Upper lobe of right lung (tissue), 1 donor: ENCODE results near the gene PI16. TPM values are rescaled to one million over a fixed set of nuclear protein-coding genes. Genes with fewer than 3 reads are reported as not detected.

Experiments
- ATAC-seq: fragments of 200-7000 bp; cut with Tn5 transposase; one replicate; pipeline ENCODE4 v1.9.1; 2020; ENCODE audit warnings: mild to moderate bottlenecking, moderate library complexity
- DNase-seq: peaks from one replicate; pipeline ENCODE4 v3.0.0-alpha.2; 2020
- H3K27ac ChIP-seq: fragments of 200-600 bp; one replicate; pipeline ENCODE4 v1.8.0; 2022
- H3K27me3 ChIP-seq: fragments of 200-600 bp; one replicate; pipeline ENCODE4 v1.8.0; 2022; ENCODE audit warnings: mild to moderate bottlenecking
- H3K36me3 ChIP-seq: fragments of 200-600 bp; one replicate; pipeline ENCODE4 v1.8.0; 2022
- H3K4me1 ChIP-seq: fragments of 200-600 bp; one replicate; pipeline ENCODE4 v1.8.0; 2022
- H3K4me3 ChIP-seq: fragments of 200-600 bp; one replicate; pipeline ENCODE4 v1.8.0; 2022; ENCODE audit warnings: mild to moderate bottlenecking
- H3K9me3 ChIP-seq: fragments of 200-600 bp; one replicate; pipeline ENCODE4 v1.8.0; 2022
- CTCF ChIP-seq: fragments of 200-600 bp; IDR thresholded peaks from one replicate; pipeline ENCODE4 v1.8.0; 2022; ENCODE audit warnings: antibody characterized with exemption
- intact Hi-C: fragments of 100-400 bp; cut with DNase I; formaldehyde crosslinking; loops from one replicate; pipeline ENCODE4 v1.11.0; 2022
- total RNA-seq: library from RNA; stranded (reverse); fragmentation: NEBNext Ultra II Directional; extraction: Animal tissue kit (Norgen Biotek cat#: 25700); gene quantifications from one replicate; pipeline ENCODE4 v1.2.1, GENCODE V29; 2021
- donor health status: DM: no; HTN: yes; CAD: no; lungs with severe emphysema.

The PI16 gene
- total RNA-seq, 1 donor from 2014 or later = 3.4 TPM

- no peak overlapping the region for H3K4me3 ChIP-seq
- H3K4me1 ChIP-seq = peaks cover 8% of the 10 kb centered on the region
- H3K27ac ChIP-seq = no peak overlapping the region
- no peak for TF ChIP-seq CTCF
- H3K9me3 ChIP-seq = no peaks in the 10 kb centered on the region
- ATAC-seq = no peak
- no peaks in the 10 kb centered on the region for H3K27me3 ChIP-seq
- intact Hi-C loops = no loop called here
- peaks cover 31% of the 10 kb centered on the region for H3K36me3 ChIP-seq
- no peak for DNase-seq
Measured at GRCh38 chr6:36964349-36964748, 9.8 kb downstream of the PI16 start.

GRCh38 chr6:36964908-36965307 lies 10.4 kb downstream of the PI16 start:
- no peaks in the 10 kb centered on the region for H3K9me3 ChIP-seq
- intact Hi-C loops = no loop called here
- no peak for ATAC-seq
- H3K4me1 ChIP-seq = peaks cover 9% of the 10 kb centered on the region
- no peak for TF ChIP-seq CTCF
- H3K27me3 ChIP-seq = no peaks in the 10 kb centered on the region
- no peak overlapping the region for H3K27ac ChIP-seq
- H3K4me3 ChIP-seq = no peak overlapping the region
- H3K36me3 ChIP-seq = peaks cover 36% of the 10 kb centered on the region
- DNase-seq = no peak

GRCh38 chr6:36967301-36967700 lies 12.8 kb downstream of the PI16 start:
- H3K27me3 ChIP-seq = no peaks in the 10 kb centered on the region
- ATAC-seq (peak; percentile 26), DNase-seq (no peak)
- H3K4me3 ChIP-seq = no peak overlapping the region
- H3K9me3 ChIP-seq = no peaks in the 10 kb centered on the region
- peak overlapping the region; percentile 42 for H3K27ac ChIP-seq
- H3K4me1 ChIP-seq = peaks cover 14% of the 10 kb centered on the region
- peaks cover 60% of the 10 kb centered on the region for H3K36me3 ChIP-seq
- TF ChIP-seq CTCF = no peak
- intact Hi-C loops = no loop called here

- Histone ChIP-seq H3K27me3 (no peaks in the 10 kb centered on the region), H3K4me1 (peaks cover 14% of the 10 kb centered on the region), H3K9me3 (no peaks in the 10 kb centered on the region), H3K36me3 (peaks cover 65% of the 10 kb centered on the region), H3K4me3 (no peak overlapping the region), H3K27ac (peak overlapping the region; percentile 42)
- TF ChIP-seq CTCF = no peak
- ATAC-seq = no peak
- intact Hi-C loops = no loop called here
- DNase-seq = no peak
Measured at GRCh38 chr6:36967757-36968156, 13.2 kb downstream of the PI16 start.

GRCh38 chr6:36968266-36968977 lies 13.9 kb downstream of the PI16 start:
- no peak for DNase-seq
- ATAC-seq = no peak
- intact Hi-C loops = no loop called here
- no peak for TF ChIP-seq CTCF
- H3K27me3 ChIP-seq = no peaks in the 10 kb centered on the region
- peaks cover 72% of the 10 kb centered on the region for H3K36me3 ChIP-seq
- H3K9me3 ChIP-seq = no peaks in the 10 kb centered on the region
- peaks cover 14% of the 10 kb centered on the region for H3K4me1 ChIP-seq
- no peak overlapping the region for H3K4me3 ChIP-seq
- H3K27ac ChIP-seq = peak overlapping the region; percentile 30
